CD14-positive monocyte (primary cell): ENCODE results near the gene ALDH1B1. TPM values are rescaled to one million over a fixed set of nuclear protein-coding genes. Genes with fewer than 3 reads are reported as not detected.

Source experiments
- DNase-seq, 3 donors: peaks; one replicate each; pipeline ENCODE4 v3.0.0-alpha.2; 2011 to 2022
- H2AFZ ChIP-seq: 2 replicates; pipeline ENCODE4 v1.6.0; 2012; ENCODE audit warnings: mild to moderate bottlenecking, low read depth, low read length, inconsistent platforms; ENCODE audit not compliant: insufficient read depth, poor library complexity, severe bottlenecking
- H3K27ac ChIP-seq, 2 donors: 1 replicate in 1 of 2; 2 replicates in 1 of 2; pipeline ENCODE4 v1.5.1; 2012 to 2013; ENCODE audit warnings: low read length in 2 of 2, control low read depth in 1 of 2, inconsistent platforms in 1 of 2, low read depth in 1 of 2, mild to moderate bottlenecking in 1 of 2
- H3K27me3 ChIP-seq, 2 donors: one replicate each; pipeline versions ENCODE4 v1.6.0 to v1.6.1; 2011 to 2013; ENCODE audit warnings: low read length in 2 of 2; ENCODE audit not compliant: control insufficient read depth in 2 of 2, insufficient read depth in 2 of 2
- H3K36me3 ChIP-seq, 2 donors: replicated peaks in 1 of 2; 1 replicate in 1 of 2; 2 replicates in 1 of 2; pipeline versions ENCODE4 v1.5.1 to v1.6.1; 2012 to 2013; ENCODE audit warnings: low read length in 2 of 2, control low read depth in 1 of 2, inconsistent platforms in 1 of 2, mild to moderate bottlenecking in 1 of 2; ENCODE audit not compliant: insufficient read depth in 2 of 2, control insufficient read depth in 1 of 2
- H3K4me1 ChIP-seq, 2 donors: 1 replicate in 1 of 2; 2 replicates in 1 of 2; pipeline versions ENCODE4 v1.5.1 to v1.6.1; 2012 to 2013; ENCODE audit warnings: low read length in 2 of 2, control low read depth in 1 of 2, inconsistent platforms in 1 of 2, mild to moderate bottlenecking in 1 of 2, moderate library complexity in 1 of 2; ENCODE audit not compliant: insufficient read depth in 2 of 2, control insufficient read depth in 1 of 2
- H3K4me2 ChIP-seq: replicated peaks from 2 replicates; pipeline ENCODE3; 2012; ENCODE audit warnings: low read length, moderate library complexity, mild to moderate bottlenecking; ENCODE audit not compliant: poor library complexity, severe bottlenecking; ENCODE audit errors: extremely low read depth
- H3K4me3 ChIP-seq, 3 experiments: fragments of 200-600 bp in 1 of 3; sonication (generic) in 1 of 3; replicated peaks in 1 of 3; 1 replicate in 2 of 3; 2 replicates in 1 of 3; pipeline ENCODE4 v1.5.1; 2011 to 2013; ENCODE audit warnings: low read length in 3 of 3, mild to moderate bottlenecking in 3 of 3, control low read depth in 2 of 3, low read depth in 2 of 3, inconsistent platforms in 1 of 3, moderate library complexity in 1 of 3
- H3K79me2 ChIP-seq: 2 replicates; pipeline ENCODE4 v1.6.0; 2012; ENCODE audit warnings: mild to moderate bottlenecking, control low read depth, inconsistent platforms, low read length, moderate library complexity; ENCODE audit not compliant: insufficient read depth
- H3K9ac ChIP-seq: 2 replicates; pipeline ENCODE4 v1.6.0; 2017; ENCODE audit warnings: low read length, mild to moderate bottlenecking; ENCODE audit not compliant: insufficient read depth, poor library complexity, severe bottlenecking
- H3K9me3 ChIP-seq, 2 donors: replicated peaks in 1 of 2; 1 replicate in 1 of 2; 2 replicates in 1 of 2; pipeline versions ENCODE4 v1.5.1 to v1.6.1; 2012 to 2013; ENCODE audit warnings: low read length in 2 of 2, control low read depth in 1 of 2; ENCODE audit not compliant: control insufficient read depth in 1 of 2, insufficient read depth in 1 of 2
- H4K20me1 ChIP-seq: 2 replicates; pipeline ENCODE4 v1.6.0; 2012; ENCODE audit warnings: mild to moderate bottlenecking, low read length, control low read depth, moderate library complexity; ENCODE audit not compliant: insufficient read depth
- H3K27ac Mint-ChIP-seq, 7 donors: one replicate each; pipeline ENCODE4 v1.8.0; 2020; ENCODE audit warnings: mild to moderate bottlenecking in 7 of 7, mixed read lengths in 7 of 7, moderate library complexity in 6 of 7, inconsistent platforms in 2 of 7
- H3K27me3 Mint-ChIP-seq, 3 donors: one replicate each; pipeline ENCODE4 v1.8.0; 2021 to 2022; ENCODE audit warnings: low read depth in 3 of 3, mild to moderate bottlenecking in 3 of 3, mixed read lengths in 3 of 3, moderate library complexity in 3 of 3, inconsistent platforms in 1 of 3
- H3K36me3 Mint-ChIP-seq, 2 donors: one replicate each; pipeline ENCODE4 v1.8.0; 2020; ENCODE audit warnings: mixed read lengths in 2 of 2, inconsistent platforms in 1 of 2, mild to moderate bottlenecking in 1 of 2
- H3K4me1 Mint-ChIP-seq: one replicate; pipeline ENCODE4 v1.8.0; 2020; ENCODE audit warnings: mild to moderate bottlenecking, mixed read lengths
- H3K4me3 Mint-ChIP-seq, 2 donors: one replicate each; pipeline ENCODE4 v1.8.0; 2020; ENCODE audit warnings: mild to moderate bottlenecking in 2 of 2, mixed read lengths in 2 of 2, moderate library complexity in 1 of 2
- H3K9me3 Mint-ChIP-seq, 7 donors: one replicate each; pipeline ENCODE4 v1.8.0; 2020 to 2022; ENCODE audit warnings: mixed read lengths in 7 of 7, mild to moderate bottlenecking in 6 of 7, moderate library complexity in 6 of 7, inconsistent platforms in 2 of 7
- CTCF ChIP-seq: fragments of 200-600 bp; IDR thresholded peaks from one replicate; pipeline ENCODE4 v1.8.0; 2022; ENCODE audit warnings: antibody characterized with exemption, mild to moderate bottlenecking
- WGBS: methylation state at CpG from one replicate; pipeline ENCODE4 v1.1.5; 2013; ENCODE audit warnings: missing lambda C conversion rate; ENCODE audit not compliant: insufficient coverage; 5-methylcytosine and 5-hydroxymethylcytosine counted together
- intact Hi-C, 2 donors: fragments of 100-400 bp; cut with micrococcal nuclease; formaldehyde crosslinking; loops; one replicate each; pipeline versions ENCODE4 v1.15.0 to v1.15.1; 2023
- polyA plus RNA-seq, 3 donors: library from polyadenylated mRNA; depleted of rRNA in 1 of 3; unstranded in 2 of 3; stranded (reverse) in 1 of 3; fragments of 300-500 nt in 2 of 3; fragments of >200 nt in 1 of 3; fragmentation: Illumina TruSeq in 2 of 3; gene quantifications; 1 replicate in 2 of 3; 2 replicates in 1 of 3; pipeline ENCODE4 v1.2.3, GENCODE V29; 2012 to 2021

ALDH1B1 gene
- polyA plus RNA-seq, 3 donors = 1.00 to 4.5 (median 3.8) TPM

GRCh38 chr9:38373679-38374078 lies 18.8 kb upstream of the ALDH1B1 start:
- no peaks in the 10 kb centered on the region for H3K27me3 ChIP-seq
- Mint-ChIP-seq H3K36me3 (no peaks in the 10 kb centered on the region), H3K4me1 (no peaks in the 10 kb centered on the region), H3K27ac (no peak overlapping the region), H3K9me3 (peaks cover 0 to 6% (median 0%) of the 10 kb centered on the region in 7 donors), H3K27me3 (peaks cover 6 to 22% (median 6%) of the 10 kb centered on the region in 3 donors), H3K4me3 (no peak overlapping the region)
- H3K27ac ChIP-seq = no peak overlapping the region
- no peaks in the 10 kb centered on the region for H3K4me1 ChIP-seq
- no CpG with 5 or more reads among the region's 3 CpGs for WGBS
- no peak overlapping the region for H3K4me2 ChIP-seq
- H3K79me2 ChIP-seq = no peaks in the 10 kb centered on the region
- no peaks in the 10 kb centered on the region for H3K36me3 ChIP-seq
- TF ChIP-seq CTCF = no peak
- no peaks in the 10 kb centered on the region for H3K9me3 ChIP-seq
- no peak overlapping the region for H2AFZ ChIP-seq
- intact Hi-C loops = no loop called here
- no peak for DNase-seq
- no peak overlapping the region for H3K9ac ChIP-seq
- H4K20me1 ChIP-seq = no peaks in the 10 kb centered on the region
- H3K4me3 ChIP-seq = no peak overlapping the region

- no peaks in the 10 kb centered on the region for H3K36me3 ChIP-seq
- H3K4me3 ChIP-seq = no peak overlapping the region
- H3K4me2 ChIP-seq = no peak overlapping the region
- H3K9me3 Mint-ChIP-seq = peaks cover 0 to 6% (median 0%) of the 10 kb centered on the region in 7 donors
- H4K20me1 ChIP-seq = no peaks in the 10 kb centered on the region
- H3K9me3 ChIP-seq = no peaks in the 10 kb centered on the region
- no peaks in the 10 kb centered on the region for H3K27me3 ChIP-seq
- H2AFZ ChIP-seq = no peak overlapping the region
- DNase-seq = no peak
- no peaks in the 10 kb centered on the region for H3K79me2 ChIP-seq
- H3K4me1 ChIP-seq = no peaks in the 10 kb centered on the region
- H3K4me3 Mint-ChIP-seq = no peak overlapping the region
- no peaks in the 10 kb centered on the region for H3K36me3 Mint-ChIP-seq
- H3K4me1 Mint-ChIP-seq = no peaks in the 10 kb centered on the region
- intact Hi-C loops = no loop called here
- no peak overlapping the region for H3K27ac Mint-ChIP-seq
- WGBS = 83% methylated on average over 3 of the region's 5 CpGs
- no peak overlapping the region for H3K9ac ChIP-seq
- TF ChIP-seq CTCF = no peak
- H3K27me3 Mint-ChIP-seq = peaks cover 6 to 18% (median 7%) of the 10 kb centered on the region in 3 donors
- H3K27ac ChIP-seq = no peak overlapping the region
Observed at GRCh38 chr9:38374847-38375571, 17.5 kb upstream of the ALDH1B1 start.
